ENCODE results near the gene CCDC17. TPM values are rescaled to one million over a fixed set of nuclear protein-coding genes. Genes with fewer than 3 reads are reported as not detected.

CCDC17 gene
- polyA plus RNA-seq (2013, experiment 1 of 2): 0.26 TPM
- polyA plus RNA-seq (2013, experiment 2 of 2): 0.25 TPM

- Histone ChIP-seq H2AFZ (ENCODE audit: low read length) (no peak within 1 kb of the TSS), H3K4ac (ENCODE audit: low read length) (no peak within 1 kb of the TSS), H3K4me3 (ENCODE audit: low read length in 2 of 2) (no peak within 1 kb of the TSS), H3K9ac (ENCODE audit: low read depth, low read length, poor library complexity) (no peak within 1 kb of the TSS), H4K8ac (ENCODE audit: low read depth, low read length) (no peak within 1 kb of the TSS), H4K91ac (ENCODE audit: low read depth, low read length, poor library complexity) (no peak within 1 kb of the TSS), H3K23ac (ENCODE audit: low read depth, low read length, poor library complexity) (peak within 1 kb of the TSS; percentile 27), H2AK5ac (ENCODE audit: low read depth, low read length) (no peak within 1 kb of the TSS), H3K9me3 (replicated peaks in 1 of 2; ENCODE audit: control insufficient read depth in 2 of 2, insufficient read depth in 1 of 2, low read depth in 1 of 2, low read length in 2 of 2) (no peaks in the 10 kb centered on the region), H3K4me1 (ENCODE audit: control insufficient read depth in 2 of 2, insufficient read depth in 1 of 2, low read depth in 1 of 2, low read length in 2 of 2) (peaks cover 3 to 4% of the 10 kb centered on the region in 2 donors), H3K14ac (ENCODE audit: low read length) (no peak within 1 kb of the TSS), H3K36me3 (replicated peaks in 1 of 2; ENCODE audit: control insufficient read depth in 2 of 2, insufficient read depth in 2 of 2, low read length in 2 of 2) (peaks cover 20 to 68% of the 10 kb centered on the region in 2 donors), H3K27me3 (ENCODE audit: control insufficient read depth in 3 of 3, insufficient read depth in 3 of 3, low read depth in 1 of 3, low read length in 3 of 3) (no peaks in the 10 kb centered on the region), H2BK5ac (ENCODE audit: low read length) (no peak within 1 kb of the TSS), H2BK15ac (ENCODE audit: low read length) (no peak within 1 kb of the TSS), H2BK120ac (ENCODE audit: low read depth, low read length) (no peak within 1 kb of the TSS), H3K27ac (replicated peaks; ENCODE audit: low read length) (no peak within 1 kb of the TSS), H3K18ac (ENCODE audit: low read length) (no peak within 1 kb of the TSS), H3K79me1 (ENCODE audit: low read depth, low read length) (peaks cover 2% of the 10 kb centered on the region), H2BK12ac (ENCODE audit: low read length) (no peak within 1 kb of the TSS), H3K4me2 (ENCODE audit: insufficient read depth, low read length, poor library complexity, severe bottlenecking) (no peak within 1 kb of the TSS)
- DNase-seq (ENCODE audit: low spot score): no peak
- WGBS, 2 donors (ENCODE audit: extremely low coverage in 2 of 2, insufficient read length in 2 of 2, insufficient replicate concordance in 1 of 2): no CpG with 5 or more reads among the region's 4 CpGs
Measured at GRCh38 chr1:45623972-45624371, at the start of gene CCDC17. Gene CCDC17 (minus strand): TSS chr1:45624054. CDS start chr1:45623909, 145 bp downstream.

DNA sequence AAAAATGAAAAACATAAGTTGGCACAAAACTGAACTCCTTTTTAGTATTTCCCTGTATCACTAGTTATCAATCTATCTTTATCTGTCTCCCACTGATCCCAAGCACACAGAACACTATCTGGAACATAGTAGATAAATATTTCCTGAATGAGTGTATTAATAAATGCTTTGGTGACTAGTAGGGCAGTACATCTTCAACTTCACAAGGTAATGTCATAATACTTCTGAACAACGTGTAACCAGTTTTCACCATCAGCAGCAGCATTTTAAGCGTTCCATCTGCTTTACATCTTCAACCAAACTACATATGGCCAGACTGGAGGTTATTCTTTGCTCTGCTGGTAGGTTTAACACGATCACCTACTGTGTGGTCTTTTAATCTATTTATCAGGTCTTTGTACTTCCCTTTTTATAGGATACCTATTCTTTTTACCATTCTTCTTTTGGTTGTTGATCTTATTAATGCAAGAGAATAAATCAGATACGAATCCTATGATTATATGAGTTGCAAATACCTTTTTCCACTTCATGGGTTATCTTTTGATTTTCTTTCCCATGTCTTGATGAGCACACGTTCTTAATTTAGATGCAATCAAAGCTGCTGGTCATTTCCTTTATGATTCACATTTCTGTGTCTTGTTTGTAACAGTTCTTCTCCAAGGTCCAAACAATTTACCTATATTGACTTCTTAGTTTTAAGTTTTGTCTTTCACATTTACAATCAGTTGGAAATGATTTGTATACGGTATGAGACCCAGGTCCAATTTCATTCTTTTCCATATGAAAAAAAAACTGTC is 46.2 kb upstream of the CCDC17 start:
- no peak overlapping the region for H2BK5ac ChIP-seq (ENCODE audit: low read length)

DNA sequence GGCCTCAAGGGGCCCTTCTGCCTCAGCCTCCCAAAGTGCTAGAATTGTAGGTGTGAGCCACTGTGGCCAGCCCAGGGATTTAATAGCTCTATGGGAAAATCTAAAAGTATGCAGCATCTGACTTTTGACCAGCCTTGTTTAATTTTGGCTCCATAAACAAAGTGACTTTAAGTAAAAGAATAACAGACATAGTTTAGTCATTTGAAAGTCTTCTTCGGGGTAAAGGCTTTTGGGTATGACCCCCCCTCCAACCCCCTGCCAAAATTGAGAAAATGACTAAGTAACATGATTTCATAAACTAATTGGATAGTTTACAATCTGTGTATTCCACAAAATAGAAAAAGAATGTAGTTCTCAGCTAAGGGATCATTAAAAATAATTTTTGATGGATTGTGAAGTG is 45.5 kb upstream of the CCDC17 start:
- H3K4me2 ChIP-seq (ENCODE audit: insufficient read depth, low read length, poor library complexity, severe bottlenecking): no peak overlapping the region
- no CpG with 5 or more reads among the region's 1 CpG for WGBS, 2 donors (ENCODE audit: extremely low coverage in 2 of 2, insufficient read length in 2 of 2, insufficient replicate concordance in 1 of 2)
- DNase-seq (ENCODE audit: low spot score): no peak
- no peak overlapping the region for H4K8ac ChIP-seq (ENCODE audit: low read depth, low read length)
- H4K91ac ChIP-seq (ENCODE audit: low read depth, low read length, poor library complexity): no peak overlapping the region
- H3K27ac ChIP-seq (replicated peaks; ENCODE audit: low read length): no peak overlapping the region
- peaks cover 14% of the 10 kb centered on the region for H3K79me1 ChIP-seq (ENCODE audit: low read depth, low read length)
- H3K9me3 ChIP-seq (replicated peaks in 1 of 2; ENCODE audit: control insufficient read depth in 2 of 2, insufficient read depth in 1 of 2, low read depth in 1 of 2, low read length in 2 of 2): peaks cover 0 to 2% of the 10 kb centered on the region in 2 donors
- no peak overlapping the region for H2AFZ ChIP-seq (ENCODE audit: low read length)
- no peak overlapping the region for H3K23ac ChIP-seq (ENCODE audit: low read depth, low read length, poor library complexity)
- H3K4me3 ChIP-seq (ENCODE audit: low read length in 2 of 2): no peak overlapping the region
- no peak overlapping the region for H3K14ac ChIP-seq (ENCODE audit: low read length)
- H2AK5ac ChIP-seq (ENCODE audit: low read depth, low read length): no peak overlapping the region
- H2BK5ac ChIP-seq (ENCODE audit: low read length): no peak overlapping the region
- H3K18ac ChIP-seq (ENCODE audit: low read length): no peak overlapping the region
- no peak overlapping the region for H2BK15ac ChIP-seq (ENCODE audit: low read length)
- H3K4me1 ChIP-seq (ENCODE audit: control insufficient read depth in 2 of 2, insufficient read depth in 1 of 2, low read depth in 1 of 2, low read length in 2 of 2): no peaks in the 10 kb centered on the region
- no peak overlapping the region for H2BK120ac ChIP-seq (ENCODE audit: low read depth, low read length)
- no peak overlapping the region for H3K4ac ChIP-seq (ENCODE audit: low read length)
- H3K9ac ChIP-seq (ENCODE audit: low read depth, low read length, poor library complexity): no peak overlapping the region
- H3K36me3 ChIP-seq (replicated peaks in 1 of 2; ENCODE audit: control insufficient read depth in 2 of 2, insufficient read depth in 2 of 2, low read length in 2 of 2): peaks cover 0 to 30% of the 10 kb centered on the region in 2 donors
- no peak overlapping the region for H2BK12ac ChIP-seq (ENCODE audit: low read length)
- H3K27me3 ChIP-seq (ENCODE audit: control insufficient read depth in 3 of 3, insufficient read depth in 3 of 3, low read depth in 1 of 3, low read length in 3 of 3): no peaks in the 10 kb centered on the region

More for the DNA sequence above, 46.2 kb upstream of the CCDC17 start:
- H3K9ac ChIP-seq (ENCODE audit: low read depth, low read length, poor library complexity): no peak overlapping the region
- no peak overlapping the region for H2BK15ac ChIP-seq (ENCODE audit: low read length)
- no peak overlapping the region for H2BK120ac ChIP-seq (ENCODE audit: low read depth, low read length)
- H3K14ac ChIP-seq (ENCODE audit: low read length): no peak overlapping the region
- H2AK5ac ChIP-seq (ENCODE audit: low read depth, low read length): no peak overlapping the region
- H3K27ac ChIP-seq (replicated peaks; ENCODE audit: low read length): no peak overlapping the region
- peaks cover 0 to 4% of the 10 kb centered on the region in 2 donors for H3K9me3 ChIP-seq (replicated peaks in 1 of 2; ENCODE audit: control insufficient read depth in 2 of 2, insufficient read depth in 1 of 2, low read depth in 1 of 2, low read length in 2 of 2)
- no peak overlapping the region for H4K91ac ChIP-seq (ENCODE audit: low read depth, low read length, poor library complexity)
- H3K27me3 ChIP-seq (ENCODE audit: control insufficient read depth in 3 of 3, insufficient read depth in 3 of 3, low read depth in 1 of 3, low read length in 3 of 3): no peaks in the 10 kb centered on the region
- H3K4ac ChIP-seq (ENCODE audit: low read length): no peak overlapping the region
- DNase-seq (ENCODE audit: low spot score): no peak
- no peaks in the 10 kb centered on the region for H3K4me1 ChIP-seq (ENCODE audit: control insufficient read depth in 2 of 2, insufficient read depth in 1 of 2, low read depth in 1 of 2, low read length in 2 of 2)
- H2BK12ac ChIP-seq (ENCODE audit: low read length): no peak overlapping the region
- no peak overlapping the region for H3K18ac ChIP-seq (ENCODE audit: low read length)
- no peak overlapping the region for H2AFZ ChIP-seq (ENCODE audit: low read length)
- H3K23ac ChIP-seq (ENCODE audit: low read depth, low read length, poor library complexity): no peak overlapping the region
- no CpG with 5 or more reads among the region's 6 CpGs for WGBS, 2 donors (ENCODE audit: extremely low coverage in 2 of 2, insufficient read length in 2 of 2, insufficient replicate concordance in 1 of 2)
- H3K36me3 ChIP-seq (replicated peaks in 1 of 2; ENCODE audit: control insufficient read depth in 2 of 2, insufficient read depth in 2 of 2, low read length in 2 of 2): peaks cover 0 to 35% of the 10 kb centered on the region in 2 donors
- no peak overlapping the region for H4K8ac ChIP-seq (ENCODE audit: low read depth, low read length)
- H3K4me2 ChIP-seq (ENCODE audit: insufficient read depth, low read length, poor library complexity, severe bottlenecking): no peak overlapping the region
- peaks cover 14% of the 10 kb centered on the region for H3K79me1 ChIP-seq (ENCODE audit: low read depth, low read length)
- no peak overlapping the region for H3K4me3 ChIP-seq (ENCODE audit: low read length in 2 of 2)

GRCh38 chr1:45668526-45668925 is 44.7 kb upstream of the CCDC17 start:
- peaks cover 12% of the 10 kb centered on the region for H3K79me1 ChIP-seq (ENCODE audit: low read depth, low read length)
- H3K9ac ChIP-seq (ENCODE audit: low read depth, low read length, poor library complexity): no peak overlapping the region
- no peak overlapping the region for H2BK120ac ChIP-seq (ENCODE audit: low read depth, low read length)
- peaks cover 0 to 26% of the 10 kb centered on the region in 2 donors for H3K36me3 ChIP-seq (replicated peaks in 1 of 2; ENCODE audit: control insufficient read depth in 2 of 2, insufficient read depth in 2 of 2, low read length in 2 of 2)
- no peak overlapping the region for H3K23ac ChIP-seq (ENCODE audit: low read depth, low read length, poor library complexity)
- H3K27ac ChIP-seq (replicated peaks; ENCODE audit: low read length): no peak overlapping the region
- H2BK15ac ChIP-seq (ENCODE audit: low read length): no peak overlapping the region
- no peak overlapping the region for H2BK12ac ChIP-seq (ENCODE audit: low read length)
- H3K27me3 ChIP-seq (ENCODE audit: control insufficient read depth in 3 of 3, insufficient read depth in 3 of 3, low read depth in 1 of 3, low read length in 3 of 3): no peaks in the 10 kb centered on the region
- no peak overlapping the region for H2BK5ac ChIP-seq (ENCODE audit: low read length)
- DNase-seq (ENCODE audit: low spot score): no peak
- no peaks in the 10 kb centered on the region for H3K9me3 ChIP-seq (replicated peaks in 1 of 2; ENCODE audit: control insufficient read depth in 2 of 2, insufficient read depth in 1 of 2, low read depth in 1 of 2, low read length in 2 of 2)
- H4K91ac ChIP-seq (ENCODE audit: low read depth, low read length, poor library complexity): no peak overlapping the region
- no peaks in the 10 kb centered on the region for H3K4me1 ChIP-seq (ENCODE audit: control insufficient read depth in 2 of 2, insufficient read depth in 1 of 2, low read depth in 1 of 2, low read length in 2 of 2)
- no peak overlapping the region for H3K4ac ChIP-seq (ENCODE audit: low read length)
- H2AFZ ChIP-seq (ENCODE audit: low read length): no peak overlapping the region
- H3K4me2 ChIP-seq (ENCODE audit: insufficient read depth, low read length, poor library complexity, severe bottlenecking): no peak overlapping the region
- no peak overlapping the region for H4K8ac ChIP-seq (ENCODE audit: low read depth, low read length)
- H3K18ac ChIP-seq (ENCODE audit: low read length): no peak overlapping the region
- H2AK5ac ChIP-seq (ENCODE audit: low read depth, low read length): no peak overlapping the region
- no peak overlapping the region for H3K14ac ChIP-seq (ENCODE audit: low read length)
- WGBS, 2 donors (ENCODE audit: extremely low coverage in 2 of 2, insufficient read length in 2 of 2, insufficient replicate concordance in 1 of 2): no CpG with 5 or more reads among the region's 4 CpGs
- H3K4me3 ChIP-seq (ENCODE audit: low read length in 2 of 2): no peak overlapping the region
